Peyer's patch (tissue), 4 donors: ENCODE data around the gene MARCHF10. TPM values are rescaled to one million over a fixed set of nuclear protein-coding genes. Genes with fewer than 3 reads are reported as not detected.
"Not testable (repeated sequence)": the region's sequence is repeated elsewhere in the genome, so short reads cannot be mapped to it uniquely, and the experiment has no call there.

Experiments
- DNase-seq, 3 donors: peaks; one replicate each; pipeline ENCODE4 v3.0.0-alpha.2; 2017 to 2019
- H3K27ac ChIP-seq, 4 donors: fragments of 200-600 bp; sonication (generic); one replicate each; pipeline ENCODE4 v1.5.1; 2016 to 2019
- H3K27me3 ChIP-seq, 2 donors: fragments of 200-600 bp; sonication (generic); one replicate each; pipeline ENCODE4 v1.5.1; 2019
- H3K36me3 ChIP-seq, 3 donors: fragments of 200-600 bp; sonication (generic); one replicate each; pipeline ENCODE4 v1.5.1; 2016 to 2019
- H3K4me1 ChIP-seq, 4 donors: fragments of 200-600 bp; sonication (generic); one replicate each; pipeline ENCODE4 v1.5.1; 2016 to 2019
- H3K4me3 ChIP-seq, 4 donors: fragments of 200-600 bp; sonication (generic); 1 replicate in 3 of 4; 2 replicates in 1 of 4; pipeline ENCODE4 v1.5.1; 2016 to 2019; ENCODE audit warnings: mild to moderate bottlenecking in 1 of 4
- H3K9me3 ChIP-seq, 4 donors: fragments of 200-600 bp; sonication (generic); one replicate each; pipeline ENCODE4 v1.5.1; 2016 to 2019; ENCODE audit warnings: mild to moderate bottlenecking in 1 of 4
- POLR2A ChIP-seq, 2 donors: fragments of 450-650 bp; IDR thresholded peaks; one replicate each; pipeline ENCODE4 v1.5.1; 2017; ENCODE audit warnings: antibody characterized with exemption in 2 of 2, mild to moderate bottlenecking in 2 of 2, moderate library complexity in 2 of 2
- total RNA-seq, 4 donors: library from RNA; depleted of rRNA; stranded (reverse); fragments of >200 nt; gene quantifications; one replicate each; pipeline ENCODE4 v1.1.0, GENCODE V29; 2016
- TF ChIP-seq, protein P1 (sequence below), 6 experiments: fragments of 450-650 bp in 4 of 6; fragments of 200-600 bp in 2 of 6; sonication (generic) in 1 of 6; IDR thresholded peaks; one replicate each; pipeline ENCODE4 v1.5.1; 2017 to 2019; ENCODE audit warnings: antibody characterized with exemption in 6 of 6, mild to moderate bottlenecking in 3 of 6, moderate library complexity in 1 of 6

Gene MARCHF10
- total RNA-seq, 4 donors from 2014 or later: not detected

DNA sequence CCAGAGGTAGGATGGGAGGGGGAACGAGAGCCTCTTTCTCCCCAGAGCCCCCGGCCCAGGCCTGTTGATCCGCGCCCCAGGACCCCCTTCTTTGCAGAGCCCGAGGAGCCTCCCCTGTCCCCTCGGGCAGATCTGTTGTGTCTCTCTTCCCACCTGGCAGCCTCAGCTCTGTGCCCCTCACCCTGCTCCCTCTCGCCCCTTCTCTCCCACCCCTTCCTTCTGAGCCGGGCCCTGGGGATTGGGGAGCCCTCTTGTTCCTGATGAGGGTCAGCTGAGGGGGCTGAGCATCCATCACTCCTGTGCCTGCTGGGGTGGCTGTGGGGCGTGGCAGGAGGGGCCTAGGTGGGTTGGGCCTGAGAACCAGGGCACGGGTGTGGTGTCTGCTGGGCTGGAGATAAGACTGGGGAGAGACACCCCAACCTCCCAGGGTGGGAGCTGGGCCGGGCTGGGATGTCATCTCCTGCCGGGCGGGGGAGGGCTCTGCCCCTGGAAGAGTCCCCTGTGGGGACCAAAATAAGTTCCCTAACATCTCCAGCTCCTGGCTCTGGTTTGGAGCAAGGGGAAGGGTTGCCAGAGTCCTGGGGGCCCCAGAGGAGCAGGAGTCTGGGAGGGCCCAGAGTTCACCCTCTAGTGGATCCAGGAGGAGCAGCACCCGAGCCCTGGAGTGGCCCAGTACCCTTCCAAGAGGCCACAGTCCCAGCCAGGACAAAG lies 115.2 kb downstream of the MARCHF10 start:
- Histone ChIP-seq H3K4me1 (no peaks in the 10 kb centered on the region), H3K4me3 (no peak overlapping the region), H3K27ac (no peak overlapping the region), H3K36me3 (no peaks in the 10 kb centered on the region), H3K27me3 (no peaks in the 10 kb centered on the region), H3K9me3 (no peaks in the 10 kb centered on the region)
- no peak for DNase-seq
- no peak for TF ChIP-seq POLR2A (IDR thresholded peaks at IDR 0.05)
- TF ChIP-seq, protein P1, sequence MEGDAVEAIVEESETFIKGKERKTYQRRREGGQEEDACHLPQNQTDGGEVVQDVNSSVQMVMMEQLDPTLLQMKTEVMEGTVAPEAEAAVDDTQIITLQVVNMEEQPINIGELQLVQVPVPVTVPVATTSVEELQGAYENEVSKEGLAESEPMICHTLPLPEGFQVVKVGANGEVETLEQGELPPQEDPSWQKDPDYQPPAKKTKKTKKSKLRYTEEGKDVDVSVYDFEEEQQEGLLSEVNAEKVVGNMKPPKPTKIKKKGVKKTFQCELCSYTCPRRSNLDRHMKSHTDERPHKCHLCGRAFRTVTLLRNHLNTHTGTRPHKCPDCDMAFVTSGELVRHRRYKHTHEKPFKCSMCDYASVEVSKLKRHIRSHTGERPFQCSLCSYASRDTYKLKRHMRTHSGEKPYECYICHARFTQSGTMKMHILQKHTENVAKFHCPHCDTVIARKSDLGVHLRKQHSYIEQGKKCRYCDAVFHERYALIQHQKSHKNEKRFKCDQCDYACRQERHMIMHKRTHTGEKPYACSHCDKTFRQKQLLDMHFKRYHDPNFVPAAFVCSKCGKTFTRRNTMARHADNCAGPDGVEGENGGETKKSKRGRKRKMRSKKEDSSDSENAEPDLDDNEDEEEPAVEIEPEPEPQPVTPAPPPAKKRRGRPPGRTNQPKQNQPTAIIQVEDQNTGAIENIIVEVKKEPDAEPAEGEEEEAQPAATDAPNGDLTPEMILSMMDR (IDR thresholded peaks at IDR 0.05): peak in 2 of 6 experiments; percentile 4 to 14

DNA sequence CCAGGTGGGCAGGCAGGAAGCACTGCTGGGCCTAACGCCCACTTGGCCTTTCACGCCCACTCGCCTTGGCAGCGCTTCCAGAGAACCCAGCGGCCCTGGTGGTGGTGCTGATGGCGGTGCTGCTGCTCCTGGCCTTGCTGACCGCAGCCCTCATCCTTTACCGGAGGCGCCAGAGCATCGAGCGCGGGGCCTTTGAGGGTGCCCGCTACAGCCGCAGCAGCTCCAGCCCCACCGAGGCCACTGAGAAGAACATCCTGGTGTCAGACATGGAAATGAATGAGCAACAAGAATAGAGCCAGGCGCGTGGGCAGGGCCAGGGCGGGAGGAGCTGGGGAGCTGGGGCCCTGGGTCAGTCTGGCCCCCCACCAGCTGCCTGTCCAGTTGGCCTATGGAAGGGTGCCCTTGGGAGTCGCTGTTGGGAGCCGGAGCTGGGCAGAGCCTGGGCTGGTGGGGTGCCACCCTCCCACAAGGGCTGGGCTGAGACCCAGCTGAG lies 115.9 kb downstream of the MARCHF10 start:
- no peak for DNase-seq
- Histone ChIP-seq H3K9me3 (no peaks in the 10 kb centered on the region), H3K27ac (no peak overlapping the region), H3K36me3 (no peaks in the 10 kb centered on the region), H3K4me1 (no peaks in the 10 kb centered on the region), H3K27me3 (no peaks in the 10 kb centered on the region), H3K4me3 (no peak overlapping the region)
- TF ChIP-seq, protein P1 (IDR thresholded peaks at IDR 0.05): no peak
- TF ChIP-seq POLR2A (IDR thresholded peaks at IDR 0.05): no peak

DNA sequence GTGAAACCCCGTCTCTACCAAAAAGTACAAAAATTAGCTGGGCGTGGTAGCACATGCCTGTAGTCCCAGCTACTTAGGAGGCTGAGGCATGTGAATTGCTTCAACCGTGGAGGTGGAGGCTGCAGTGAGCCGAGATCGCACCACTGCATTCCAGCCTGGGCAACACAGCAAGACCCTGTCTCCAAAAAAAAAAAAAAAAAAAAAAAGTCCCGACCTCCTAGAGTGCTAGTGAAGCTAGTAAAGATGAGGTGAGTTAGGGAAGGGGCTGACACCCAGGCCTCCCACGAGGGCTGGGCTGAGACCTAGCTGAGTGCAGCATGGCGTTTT lies 116.6 kb downstream of the MARCHF10 start:
- not testable (repeated sequence) for H3K27ac ChIP-seq, H3K4me3 ChIP-seq, H3K4me1 ChIP-seq, H3K9me3 ChIP-seq, H3K36me3 ChIP-seq, H3K27me3 ChIP-seq, DNase-seq

DNA sequence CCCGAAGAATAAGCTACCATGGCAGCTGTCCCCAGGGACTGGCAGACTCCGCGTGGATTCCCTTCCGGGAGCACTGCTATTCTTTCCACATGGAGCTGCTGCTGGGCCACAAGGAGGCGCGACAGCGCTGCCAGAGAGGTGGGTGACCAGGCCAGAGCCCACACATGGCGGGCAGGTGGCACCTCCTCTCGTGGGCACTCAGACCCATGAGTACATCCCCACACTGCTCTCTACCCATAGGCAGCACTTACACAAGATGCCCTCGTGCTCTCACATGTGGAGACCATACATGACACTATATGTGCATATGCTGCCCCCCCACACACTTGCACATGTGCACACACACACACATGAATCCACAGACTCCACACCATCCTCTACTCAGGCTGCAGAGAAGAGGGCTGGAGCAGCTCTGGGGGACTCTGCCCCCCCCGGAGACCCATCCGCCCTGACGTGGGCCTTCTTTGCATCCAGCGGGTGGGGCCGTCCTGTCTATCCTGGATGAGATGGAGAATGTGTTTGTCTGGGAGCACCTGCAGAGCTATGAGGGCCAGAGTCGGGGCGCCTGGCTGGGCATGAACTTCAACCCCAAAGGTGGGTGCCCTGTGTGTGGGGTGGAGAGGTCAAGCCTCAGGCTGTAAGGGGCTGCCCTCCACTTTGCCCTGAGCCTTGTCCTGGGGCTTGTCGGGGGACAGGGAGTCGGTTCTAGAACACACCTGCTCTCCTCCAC lies 117.8 kb downstream of the MARCHF10 start:
- Histone ChIP-seq H3K4me3 (no peak overlapping the region), H3K27me3 (no peaks in the 10 kb centered on the region), H3K36me3 (no peaks in the 10 kb centered on the region), H3K4me1 (no peaks in the 10 kb centered on the region), H3K9me3 (no peaks in the 10 kb centered on the region), H3K27ac (no peak overlapping the region)
- no peak for TF ChIP-seq POLR2A (IDR thresholded peaks at IDR 0.05)
- TF ChIP-seq, protein P1 (IDR thresholded peaks at IDR 0.05): no peak
- no peak for DNase-seq

DNA sequence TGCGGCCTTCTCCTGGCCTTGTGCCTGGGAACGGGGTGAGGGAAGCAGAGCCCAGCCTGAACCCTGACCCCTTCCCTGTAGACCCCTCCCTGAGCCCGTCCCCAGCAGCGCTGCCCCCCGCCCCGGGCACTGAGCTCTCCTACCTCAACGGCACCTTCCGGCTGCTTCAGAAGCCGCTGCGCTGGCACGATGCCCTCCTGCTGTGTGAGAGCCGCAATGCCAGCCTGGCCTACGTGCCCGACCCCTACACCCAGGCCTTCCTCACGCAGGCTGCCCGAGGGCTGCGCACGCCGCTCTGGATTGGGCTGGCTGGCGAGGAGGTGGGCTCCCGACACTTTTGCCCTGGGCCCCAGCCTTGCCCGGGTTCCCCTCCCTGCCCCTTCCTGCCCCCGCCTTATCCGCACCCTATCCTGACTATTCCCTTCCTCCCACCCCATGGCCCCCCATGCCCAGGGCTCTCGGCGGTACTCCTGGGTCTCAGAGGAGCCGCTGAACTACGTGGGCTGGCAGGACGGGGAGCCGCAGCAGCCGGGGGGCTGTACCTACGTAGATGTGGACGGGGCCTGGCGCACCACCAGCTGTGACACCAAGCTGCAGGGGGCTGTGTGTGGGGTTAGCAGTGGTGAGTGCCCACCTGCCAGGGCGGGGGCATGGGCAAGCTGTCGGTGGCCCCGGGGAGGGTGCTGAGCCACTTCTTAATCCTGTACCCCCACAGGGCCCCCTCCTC lies 118.5 kb downstream of the MARCHF10 start:
- no peak for DNase-seq

More for the DNA sequence above, 118.5 kb downstream of the MARCHF10 start:
- TF ChIP-seq, protein P1 (IDR thresholded peaks at IDR 0.05): no peak
- no peak for TF ChIP-seq POLR2A (IDR thresholded peaks at IDR 0.05)
- H3K9me3 ChIP-seq: no peaks in the 10 kb centered on the region
- no peaks in the 10 kb centered on the region for H3K36me3 ChIP-seq
- no peak overlapping the region for H3K27ac ChIP-seq
- H3K27me3 ChIP-seq: no peaks in the 10 kb centered on the region
- no peaks in the 10 kb centered on the region for H3K4me1 ChIP-seq
- H3K4me3 ChIP-seq: no peak overlapping the region
